ENCODE data around the gene PIGX. TPM values are rescaled to one million over a fixed set of nuclear protein-coding genes. Genes with fewer than 3 reads are reported as not detected.
A peak's percentile ranks its signal among the peaks of the same experiment; 100 is the strongest.
"Not testable (repeated sequence)": the region's sequence is repeated elsewhere in the genome, so short reads cannot be mapped to it uniquely, and the experiment has no call there.

The PIGX gene
- total RNA-seq, 1 donor from 2014 or later = 26.6 TPM

GRCh38 chr3:196706327-196706726, 5.8 kb upstream of the PIGX start:
- TF ChIP-seq, protein P1, sequence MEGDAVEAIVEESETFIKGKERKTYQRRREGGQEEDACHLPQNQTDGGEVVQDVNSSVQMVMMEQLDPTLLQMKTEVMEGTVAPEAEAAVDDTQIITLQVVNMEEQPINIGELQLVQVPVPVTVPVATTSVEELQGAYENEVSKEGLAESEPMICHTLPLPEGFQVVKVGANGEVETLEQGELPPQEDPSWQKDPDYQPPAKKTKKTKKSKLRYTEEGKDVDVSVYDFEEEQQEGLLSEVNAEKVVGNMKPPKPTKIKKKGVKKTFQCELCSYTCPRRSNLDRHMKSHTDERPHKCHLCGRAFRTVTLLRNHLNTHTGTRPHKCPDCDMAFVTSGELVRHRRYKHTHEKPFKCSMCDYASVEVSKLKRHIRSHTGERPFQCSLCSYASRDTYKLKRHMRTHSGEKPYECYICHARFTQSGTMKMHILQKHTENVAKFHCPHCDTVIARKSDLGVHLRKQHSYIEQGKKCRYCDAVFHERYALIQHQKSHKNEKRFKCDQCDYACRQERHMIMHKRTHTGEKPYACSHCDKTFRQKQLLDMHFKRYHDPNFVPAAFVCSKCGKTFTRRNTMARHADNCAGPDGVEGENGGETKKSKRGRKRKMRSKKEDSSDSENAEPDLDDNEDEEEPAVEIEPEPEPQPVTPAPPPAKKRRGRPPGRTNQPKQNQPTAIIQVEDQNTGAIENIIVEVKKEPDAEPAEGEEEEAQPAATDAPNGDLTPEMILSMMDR (IDR thresholded peaks at IDR 0.05) = no peak
- Mint-ChIP-seq H3K4me1 (ENCODE audit: unreplicated experiment) (peaks cover 4% of the 10 kb centered on the region), H3K27ac (ENCODE audit: unreplicated experiment) (no peak overlapping the region), H3K9me3 (ENCODE audit: unreplicated experiment) (no peaks in the 10 kb centered on the region), H3K27me3 (ENCODE audit: unreplicated experiment) (peaks cover 6% of the 10 kb centered on the region), H3K4me3 (ENCODE audit: unreplicated experiment) (no peak overlapping the region), H3K36me3 (ENCODE audit: unreplicated experiment) (peaks cover 3% of the 10 kb centered on the region)
- no peak for DNase-seq (ENCODE audit: extremely low spot score, unreplicated experiment)

- peaks cover 6% of the 10 kb centered on the region for H3K27me3 Mint-ChIP-seq (ENCODE audit: unreplicated experiment)
- no peaks in the 10 kb centered on the region for H3K9me3 Mint-ChIP-seq (ENCODE audit: unreplicated experiment)
- DNase-seq (ENCODE audit: extremely low spot score, unreplicated experiment) = no peak
These were observed 5.4 kb upstream of the PIGX start for GRCh38 chr3:196706731-196707130.

GRCh38 chr3:196707566-196707965, 4.6 kb upstream of the PIGX start:
- H3K27me3 Mint-ChIP-seq (ENCODE audit: unreplicated experiment) = peaks cover 4% of the 10 kb centered on the region
- TF ChIP-seq, protein P1 (IDR thresholded peaks at IDR 0.05) = no peak
- H3K36me3 Mint-ChIP-seq (ENCODE audit: unreplicated experiment) = peaks cover 3% of the 10 kb centered on the region
- peaks cover 9% of the 10 kb centered on the region for H3K4me1 Mint-ChIP-seq (ENCODE audit: unreplicated experiment)
- DNase-seq (ENCODE audit: extremely low spot score, unreplicated experiment) = no peak
- no peak overlapping the region for H3K4me3 Mint-ChIP-seq (ENCODE audit: unreplicated experiment)
- H3K27ac Mint-ChIP-seq (ENCODE audit: unreplicated experiment) = no peak overlapping the region
- H3K9me3 Mint-ChIP-seq (ENCODE audit: unreplicated experiment) = no peaks in the 10 kb centered on the region

More at GRCh38 chr3:196706731-196707130, 5.4 kb upstream of the PIGX start:
- H3K27ac Mint-ChIP-seq (ENCODE audit: unreplicated experiment) = no peak overlapping the region
- peaks cover 3% of the 10 kb centered on the region for H3K36me3 Mint-ChIP-seq (ENCODE audit: unreplicated experiment)
- no peak overlapping the region for H3K4me3 Mint-ChIP-seq (ENCODE audit: unreplicated experiment)
- TF ChIP-seq, protein P1 (IDR thresholded peaks at IDR 0.05) = no peak
- H3K4me1 Mint-ChIP-seq (ENCODE audit: unreplicated experiment) = peaks cover 8% of the 10 kb centered on the region

DNA sequence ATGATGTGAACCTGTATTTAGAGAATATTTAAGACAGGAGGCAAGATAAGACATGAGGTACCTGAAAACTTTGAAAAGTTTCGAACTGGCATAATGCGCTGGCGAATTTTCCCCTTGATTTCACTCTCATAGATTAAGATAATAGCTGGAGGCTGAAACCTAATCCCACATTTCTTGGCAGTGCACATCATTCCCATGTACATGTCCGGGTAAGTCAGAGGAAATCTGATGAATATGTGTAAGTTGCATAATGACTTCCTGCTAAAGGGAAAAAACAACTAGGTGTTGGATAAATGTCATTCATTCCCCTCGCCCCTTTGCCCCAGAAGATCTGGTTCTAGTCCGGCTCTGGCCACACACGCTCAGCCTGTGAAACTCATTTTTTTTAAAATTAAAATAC, 3.7 kb upstream of the PIGX start:
- Mint-ChIP-seq H3K4me1 (ENCODE audit: unreplicated experiment) (peaks cover 17% of the 10 kb centered on the region), H3K27ac (ENCODE audit: unreplicated experiment) (no peak overlapping the region), H3K36me3 (ENCODE audit: unreplicated experiment) (peaks cover 3% of the 10 kb centered on the region), H3K9me3 (ENCODE audit: unreplicated experiment) (no peaks in the 10 kb centered on the region), H3K27me3 (ENCODE audit: unreplicated experiment) (no peaks in the 10 kb centered on the region), H3K4me3 (ENCODE audit: unreplicated experiment) (no peak overlapping the region)
- DNase-seq (ENCODE audit: extremely low spot score, unreplicated experiment) = no peak
- TF ChIP-seq, protein P1 (IDR thresholded peaks at IDR 0.05) = no peak

DNA sequence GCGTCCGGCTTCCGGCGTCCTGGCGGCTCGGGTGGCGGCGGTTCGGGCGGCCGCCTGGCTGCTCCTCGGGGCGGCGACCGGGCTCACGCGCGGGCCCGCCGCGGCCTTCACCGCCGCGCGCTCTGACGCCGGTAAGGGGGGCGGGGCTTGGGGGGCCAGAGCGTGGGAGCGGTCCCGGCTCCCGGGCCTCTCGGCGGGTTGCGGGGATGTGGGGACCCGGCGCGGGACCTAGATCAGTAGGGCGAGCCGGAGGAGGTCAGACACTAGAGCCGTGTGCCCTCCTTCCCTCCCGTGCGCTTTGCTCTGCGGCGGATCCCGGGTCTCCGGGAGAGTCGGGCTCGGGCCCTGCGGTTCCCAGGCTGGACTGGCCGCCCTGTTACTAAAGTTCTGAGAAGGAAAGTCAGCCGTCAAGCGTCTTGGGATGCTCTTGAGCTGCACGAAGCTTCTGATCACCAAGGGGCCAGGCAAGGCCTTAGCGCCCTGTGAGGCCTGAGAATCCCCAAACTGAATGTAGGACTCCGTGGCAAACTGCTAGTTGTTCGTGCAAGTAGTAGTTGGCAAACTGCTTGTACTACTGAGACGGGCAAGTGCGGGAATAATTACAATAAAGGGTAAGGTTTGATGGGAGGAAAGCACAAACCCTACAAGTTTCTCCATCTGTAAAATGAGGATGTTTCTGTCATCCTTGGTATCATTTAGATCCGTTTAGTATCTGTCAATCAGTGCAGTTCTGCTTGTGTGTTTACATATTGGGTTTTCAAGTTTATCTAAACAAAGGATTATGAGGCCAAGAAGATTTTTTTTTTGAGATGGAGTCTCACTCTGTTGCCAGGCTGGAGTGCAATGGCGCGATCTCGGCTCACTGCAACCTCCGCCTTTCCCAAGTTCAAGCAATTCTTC, 587 bp downstream of the PIGX start:
- Mint-ChIP-seq H3K36me3 (ENCODE audit: unreplicated experiment) (peaks cover 2% of the 10 kb centered on the region), H3K4me1 (ENCODE audit: unreplicated experiment) (peaks cover 24% of the 10 kb centered on the region), H3K27ac (ENCODE audit: unreplicated experiment) (peak overlapping the region; percentile 89), H3K4me3 (ENCODE audit: unreplicated experiment) (peak overlapping the region; percentile 79), H3K27me3 (ENCODE audit: unreplicated experiment) (no peaks in the 10 kb centered on the region), H3K9me3 (ENCODE audit: unreplicated experiment) (no peaks in the 10 kb centered on the region)
- peak; percentile 92 for DNase-seq (ENCODE audit: extremely low spot score, unreplicated experiment)
- TF ChIP-seq, protein P1 (IDR thresholded peaks at IDR 0.05) = no peak

- H3K4me3 Mint-ChIP-seq (ENCODE audit: unreplicated experiment) = not testable (repeated sequence)
These were observed 5.0 kb downstream of the PIGX start for GRCh38 chr3:196717162-196717561.

More at GRCh38 chr3:196717162-196717561, 5.0 kb downstream of the PIGX start:
- H3K36me3 Mint-ChIP-seq (ENCODE audit: unreplicated experiment) = peaks cover 25% of the 10 kb centered on the region
- peaks cover 15% of the 10 kb centered on the region for H3K9me3 Mint-ChIP-seq (ENCODE audit: unreplicated experiment)
- H3K27ac Mint-ChIP-seq (ENCODE audit: unreplicated experiment); DNase-seq (ENCODE audit: extremely low spot score, unreplicated experiment); H3K27me3 Mint-ChIP-seq (ENCODE audit: unreplicated experiment): not testable (repeated sequence)
- peaks cover 14% of the 10 kb centered on the region for H3K4me1 Mint-ChIP-seq (ENCODE audit: unreplicated experiment)
